WTC11 (cell line): ENCODE results near the gene EPHB3. TPM values are rescaled to one million over a fixed set of nuclear protein-coding genes. Genes with fewer than 3 reads are reported as not detected.

ENCODE experiments used
- ATAC-seq: fragments of 200-7000 bp; cut with Tn5 transposase; 2 replicates; pipeline ENCODE4 v1.10.0; 2021; ENCODE audit warnings: mild to moderate bottlenecking, moderate library complexity
- CTCF ChIA-PET: fragments of 300-600 bp; sonication (Branson Sonifier 250); formaldehyde crosslinking; loops from one replicate; lab custom pipeline; 2021; ENCODE audit warnings: antibody characterized with exemption; lab: Charles Lee
- POLR2A ChIA-PET: fragments of 350-600 bp; sonication (Branson Sonifier 250); formaldehyde crosslinking; loops from one replicate; lab custom pipeline; 2021; ENCODE audit warnings: antibody characterized with exemption; lab: Charles Lee
- DNase-seq: peaks from one replicate; pipeline ENCODE4 v3.0.0; 2021; ENCODE audit warnings: low spot score
- H3K27ac Mint-ChIP-seq: 2 replicates; pipeline ENCODE4 v1.8.0; 2021; ENCODE audit warnings: mixed read lengths
- H3K27me3 Mint-ChIP-seq: 2 replicates; pipeline ENCODE4 v1.8.0; 2021; ENCODE audit warnings: low read depth, mild to moderate bottlenecking, moderate library complexity, mixed read lengths
- H3K36me3 Mint-ChIP-seq: 2 replicates; pipeline ENCODE4 v1.8.0; 2021; ENCODE audit warnings: mixed read lengths
- H3K4me1 Mint-ChIP-seq: 2 replicates; pipeline ENCODE4 v1.8.0; 2022; ENCODE audit warnings: mixed read lengths
- H3K4me3 Mint-ChIP-seq: 2 replicates; pipeline ENCODE4 v1.8.0; 2021; ENCODE audit warnings: mild to moderate bottlenecking, moderate library complexity, mixed read lengths
- H3K9me3 Mint-ChIP-seq: 2 replicates; pipeline ENCODE4 v1.8.0; 2021; ENCODE audit warnings: mixed read lengths
- AFF4 ChIP-seq: sonication (generic); formaldehyde crosslinking; IDR thresholded peaks from 2 replicates; pipeline ENCODE4 v1.8.1; 2023; ENCODE audit warnings: mild to moderate bottlenecking, missing genetic modification reagents, borderline replicate concordance
- ARID4B ChIP-seq: sonication (generic); formaldehyde crosslinking; IDR thresholded peaks from 2 replicates; pipeline ENCODE4 v1.8.0; 2023; ENCODE audit warnings: missing genetic modification reagents, mild to moderate bottlenecking, borderline replicate concordance
- ATF2 ChIP-seq: sonication (generic); formaldehyde crosslinking; IDR thresholded peaks from 2 replicates; pipeline ENCODE4 v1.8.1; 2022; ENCODE audit warnings: low read depth, missing genetic modification reagents, borderline replicate concordance
- ATF6 ChIP-seq: sonication (generic); formaldehyde crosslinking; IDR thresholded peaks from 2 replicates; pipeline ENCODE4 v1.8.1; 2023; ENCODE audit warnings: mild to moderate bottlenecking, missing genetic modification reagents
- CTCF ChIP-seq: fragments of 200-600 bp; IDR thresholded peaks from 2 replicates; pipeline ENCODE4 v1.8.0; 2022; ENCODE audit warnings: antibody characterized with exemption
- GTF2I ChIP-seq: fragments of 250-450 bp; sonication (Bioruptor Pico); conservative IDR thresholded peaks from 2 replicates; pipeline ENCODE4 v1.4.0; 2021; ENCODE audit warnings: mild to moderate bottlenecking
- USF2 ChIP-seq: sonication (generic); formaldehyde crosslinking; IDR thresholded peaks from 2 replicates; pipeline ENCODE4 v1.8.1; 2023; ENCODE audit warnings: mild to moderate bottlenecking, missing genetic modification reagents, moderate library complexity
- ZNF138 ChIP-seq: sonication (generic); formaldehyde crosslinking; conservative IDR thresholded peaks from 2 replicates; pipeline ENCODE4 v1.8.1; 2022; ENCODE audit warnings: mild to moderate bottlenecking, moderate library complexity, missing genetic modification reagents
- ZNF423 ChIP-seq: fragments of 250-450 bp; sonication (Bioruptor Pico); IDR thresholded peaks from 2 replicates; pipeline ENCODE4 v2.1.2; 2022; ENCODE audit warnings: mild to moderate bottlenecking, moderate library complexity
- ZNF512 ChIP-seq: sonication (generic); formaldehyde crosslinking; IDR thresholded peaks from 2 replicates; pipeline ENCODE4 v1.8.1; 2022; ENCODE audit warnings: missing genetic modification reagents, borderline replicate concordance
- total RNA-seq: library from RNA; stranded (reverse); gene quantifications from 3 replicates; pipeline ENCODE4 v1.2.3, GENCODE V29; 2021

Gene EPHB3
- total RNA-seq, 1 experiment from 2014 or later: 11.4 TPM

GRCh38 chr3:184559336-184559735 is 2.2 kb upstream of the EPHB3 start:
- H3K27ac Mint-ChIP-seq: no peak overlapping the region
- peaks cover 45% of the 10 kb centered on the region for H3K4me1 Mint-ChIP-seq
- no peak for TF ChIP-seq ATF2 (CRISPR knock-in tag)
- TF ChIP-seq ATF6: no peak
- no peak for TF ChIP-seq GTF2I (CRISPR knock-in tag)
- no peak for TF ChIP-seq ARID4B
- TF ChIP-seq USF2 (CRISPR knock-in tag): no peak
- TF ChIP-seq, all 79 proteins: peak for 0
- ChIA-PET CTCF (interaction anchor here (0.6 to 1.4 kb wide), 2 partner anchors 47 to 188 kb away, joined by 3 to 11 read pairs; no protein-coding TSS in a partner anchor), POLR2A (no interaction called here)
- Mint-ChIP-seq H3K36me3 (no peaks in the 10 kb centered on the region), H3K4me3 (no peak overlapping the region), H3K9me3 (no peaks in the 10 kb centered on the region), H3K27me3 (peaks cover 67% of the 10 kb centered on the region)
- DNase-seq (no peak), ATAC-seq (no peak)

- no peak for DNase-seq
- Mint-ChIP-seq H3K36me3 (no peaks in the 10 kb centered on the region), H3K9me3 (no peaks in the 10 kb centered on the region), H3K27me3 (peaks cover 79% of the 10 kb centered on the region), H3K27ac (no peak overlapping the region), H3K4me3 (peak overlapping the region; percentile 57; the same call in 1 of the 2 replicates), H3K4me1 (peaks cover 57% of the 10 kb centered on the region)
- TF ChIP-seq ZNF423 (CRISPR knock-in tag) (no peak), ZNF512 (no peak), ZNF138 (no peak), CTCF (no peak), AFF4 (CRISPR knock-in tag) (no peak)
- ChIA-PET CTCF (interaction anchor here (0.5 to 3.2 kb wide), 74 partner anchors 8 to 710 kb away, joined by 3 to 78 read pairs (median 7); partner anchors contain the start of genes MAGEF1 and VPS8), POLR2A (interaction anchor here (0.8 to 1.4 kb wide), 4 partner anchors 26 to 217 kb away, joined by 3 to 7 read pairs (median 4); no protein-coding TSS in a partner anchor)
- ATAC-seq: no peak
Measured at GRCh38 chr3:184560531-184560930, 1.1 kb upstream of the EPHB3 start.
